AG04449 (cell line): ENCODE data around the gene TGFBRAP1.
"Not testable (repeated sequence)": the region's sequence is repeated elsewhere in the genome, so short reads cannot be mapped to it uniquely, and the experiment has no call there.

Experiments
- CTCF ChIA-PET: fragments of 350-600 bp; formaldehyde crosslinking; extraction: SDS; loops from one replicate; lab custom pipeline; 2021; ENCODE audit warnings: antibody characterized with exemption; lab: Yijun Ruan, JAX
- POLR2A ChIA-PET: fragments of 400-600, 350-600 bp; formaldehyde crosslinking; extraction: SDS; loops from one replicate; lab custom pipeline; 2020; ENCODE audit warnings: antibody characterized with exemption, inconsistent platforms; lab: Yijun Ruan, JAX
- DNase-seq: peaks from one replicate; pipeline ENCODE4 v3.0.0-alpha.2; 2010; ENCODE audit warnings: low read depth, low spot score
- H3K4me3 ChIP-seq: 2 replicates; pipeline ENCODE4 v1.5.1; 2011; ENCODE audit warnings: low read depth, mild to moderate bottlenecking, control low read depth, low read length
- TF ChIP-seq, protein P1 (sequence below): IDR thresholded peaks from one replicate; pipeline ENCODE4 v1.5.1; 2011; ENCODE audit warnings: mild to moderate bottlenecking, moderate library complexity, low read length, control low read depth, inconsistent platforms; ENCODE audit not compliant: insufficient read depth; ENCODE audit errors: missing control alignments

TGFBRAP1 gene

GRCh38 chr2:105330681-105331375 lies 1.3 kb upstream of the TGFBRAP1 start:
- TF ChIP-seq, protein P1, sequence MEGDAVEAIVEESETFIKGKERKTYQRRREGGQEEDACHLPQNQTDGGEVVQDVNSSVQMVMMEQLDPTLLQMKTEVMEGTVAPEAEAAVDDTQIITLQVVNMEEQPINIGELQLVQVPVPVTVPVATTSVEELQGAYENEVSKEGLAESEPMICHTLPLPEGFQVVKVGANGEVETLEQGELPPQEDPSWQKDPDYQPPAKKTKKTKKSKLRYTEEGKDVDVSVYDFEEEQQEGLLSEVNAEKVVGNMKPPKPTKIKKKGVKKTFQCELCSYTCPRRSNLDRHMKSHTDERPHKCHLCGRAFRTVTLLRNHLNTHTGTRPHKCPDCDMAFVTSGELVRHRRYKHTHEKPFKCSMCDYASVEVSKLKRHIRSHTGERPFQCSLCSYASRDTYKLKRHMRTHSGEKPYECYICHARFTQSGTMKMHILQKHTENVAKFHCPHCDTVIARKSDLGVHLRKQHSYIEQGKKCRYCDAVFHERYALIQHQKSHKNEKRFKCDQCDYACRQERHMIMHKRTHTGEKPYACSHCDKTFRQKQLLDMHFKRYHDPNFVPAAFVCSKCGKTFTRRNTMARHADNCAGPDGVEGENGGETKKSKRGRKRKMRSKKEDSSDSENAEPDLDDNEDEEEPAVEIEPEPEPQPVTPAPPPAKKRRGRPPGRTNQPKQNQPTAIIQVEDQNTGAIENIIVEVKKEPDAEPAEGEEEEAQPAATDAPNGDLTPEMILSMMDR: no peak
- ChIA-PET POLR2A (interaction anchor here (1.0 kb wide), 1 partner anchor 73 kb away, joined by 3 read pairs; no protein-coding TSS in a partner anchor), CTCF (interaction anchor here (0.5 to 3.0 kb wide), 9 partner anchors 9 to 216 kb away, joined by 3 to 20 read pairs (median 4); no protein-coding TSS in a partner anchor)
- no peak overlapping the region for H3K4me3 ChIP-seq
- no peak for DNase-seq

- TF ChIP-seq, protein P1: no peak
- H3K4me3 ChIP-seq: peak overlapping the region; percentile 71
- ChIA-PET CTCF (interaction anchor here (1.0 to 3.0 kb wide), 5 partner anchors 9 to 218 kb away, joined by 3 to 20 read pairs (median 5); no protein-coding TSS in a partner anchor), POLR2A (interaction anchor here (1.8 kb wide), 1 partner anchor 8 kb away, joined by 6 read pairs; the partner anchor contains the start of gene C2orf49)
- no peak for DNase-seq
These were observed 359 bp downstream of the TGFBRAP1 start for GRCh38 chr2:105329197-105329554.

DNA sequence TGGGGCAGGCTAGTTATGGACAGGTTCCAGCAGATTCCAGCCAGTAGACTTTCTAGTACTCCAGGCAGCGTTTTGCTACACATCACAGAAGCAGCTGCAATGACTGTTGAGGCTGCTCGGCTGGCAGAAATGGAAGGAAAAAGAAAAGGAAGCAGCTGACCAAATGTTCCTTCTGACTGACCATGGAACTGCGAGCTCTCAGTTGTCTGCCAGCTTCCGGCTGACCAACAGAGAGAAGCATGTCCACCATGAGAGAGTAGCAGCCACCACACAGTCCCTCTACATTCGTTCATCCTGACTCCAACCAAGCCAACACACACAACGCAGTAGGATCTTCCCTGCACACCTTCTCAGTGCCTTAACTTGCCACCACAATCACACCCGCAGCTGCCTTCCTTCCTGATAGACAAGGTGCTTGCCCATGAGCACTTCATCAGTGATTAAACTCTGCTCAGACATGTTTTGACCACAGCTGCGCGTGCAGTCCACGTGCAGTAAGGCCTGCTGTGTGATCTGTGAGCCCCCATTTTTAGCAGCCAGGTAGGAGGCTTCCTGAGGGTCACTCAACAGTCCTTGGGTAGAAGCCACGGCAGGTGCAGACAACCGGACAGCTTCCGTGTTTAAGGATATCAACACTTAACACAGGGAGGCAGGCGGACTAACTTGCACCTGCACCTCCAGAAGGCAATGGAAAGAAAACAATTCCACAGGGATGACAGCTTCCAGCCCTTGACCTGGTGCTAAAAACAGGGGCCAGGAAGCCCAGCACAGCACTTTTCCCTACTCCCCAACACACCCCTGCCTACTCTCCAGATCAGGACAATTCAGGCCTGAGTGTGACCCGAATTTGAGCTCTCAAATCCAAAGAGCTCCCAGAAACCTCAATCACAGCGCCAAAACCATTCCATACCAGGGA lies 996 bp downstream of the TGFBRAP1 start:
- H3K4me3 ChIP-seq: peak overlapping the region; percentile 71
- ChIA-PET CTCF (interaction anchor here (1.0 to 3.0 kb wide), 7 partner anchors 8 to 219 kb away, joined by 3 to 20 read pairs (median 5); no protein-coding TSS in a partner anchor), POLR2A (interaction anchor here (1.8 kb wide), 1 partner anchor 9 kb away, joined by 6 read pairs; the partner anchor contains the start of gene C2orf49)
- TF ChIP-seq, protein P1: no peak
- no peak for DNase-seq

DNA sequence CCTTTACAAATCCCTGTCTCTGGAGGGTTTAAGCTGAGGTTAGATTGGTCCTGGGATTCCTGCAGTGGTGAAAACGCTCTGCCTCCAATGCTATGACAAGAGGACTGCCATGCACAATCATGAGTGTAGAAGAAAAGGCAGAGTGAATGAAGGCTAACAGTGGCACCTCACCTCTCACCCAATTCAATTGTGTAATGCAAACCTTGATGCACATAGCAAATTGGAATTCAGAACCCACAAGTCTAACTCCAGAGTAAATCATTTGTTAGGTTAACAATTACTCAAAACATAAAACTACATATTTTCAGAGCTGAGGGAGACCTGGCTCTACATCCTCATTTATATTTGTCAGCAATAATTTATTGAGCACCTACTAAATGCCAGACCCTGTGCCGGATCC lies 1.8 kb downstream of the TGFBRAP1 start:
- no peak for DNase-seq
- CTCF ChIA-PET: interaction anchor here (1.0 to 2.0 kb wide), 3 partner anchors 11 to 33 kb away, joined by 4 to 7 read pairs (median 5); no protein-coding TSS in a partner anchor
- H3K4me3 ChIP-seq: no peak overlapping the region
- TF ChIP-seq, protein P1: no peak
- POLR2A ChIA-PET: interaction anchor here (1.8 kb wide), 1 partner anchor 10 kb away, joined by 6 read pairs; the partner anchor contains the start of gene C2orf49

DNA sequence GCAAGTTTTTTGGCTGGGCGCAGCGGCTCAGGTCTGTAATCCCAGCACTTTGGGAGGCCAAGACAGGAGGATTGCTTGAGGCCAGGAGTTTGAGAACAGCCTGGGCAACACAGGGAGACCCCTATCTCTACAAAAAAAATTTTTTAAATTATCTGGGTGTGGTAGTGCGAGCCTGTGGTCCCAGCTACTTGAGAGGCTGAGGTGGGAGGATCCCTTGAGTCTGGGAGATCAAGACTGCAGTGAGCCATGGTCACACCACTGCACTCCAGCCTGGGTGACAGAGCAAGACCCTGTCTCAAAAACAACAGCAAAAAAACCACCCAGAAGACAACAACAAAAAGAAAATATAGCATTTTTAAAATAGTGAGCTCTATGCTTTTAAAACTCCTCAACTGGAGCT lies 2.3 kb downstream of the TGFBRAP1 start:
- H3K4me3 ChIP-seq, DNase-seq, POLR2A ChIA-PET: not testable (repeated sequence)
- CTCF ChIA-PET: interaction anchor here (2.0 kb wide), 1 partner anchor 33 kb away, joined by 7 read pairs; no protein-coding TSS in a partner anchor

DNA sequence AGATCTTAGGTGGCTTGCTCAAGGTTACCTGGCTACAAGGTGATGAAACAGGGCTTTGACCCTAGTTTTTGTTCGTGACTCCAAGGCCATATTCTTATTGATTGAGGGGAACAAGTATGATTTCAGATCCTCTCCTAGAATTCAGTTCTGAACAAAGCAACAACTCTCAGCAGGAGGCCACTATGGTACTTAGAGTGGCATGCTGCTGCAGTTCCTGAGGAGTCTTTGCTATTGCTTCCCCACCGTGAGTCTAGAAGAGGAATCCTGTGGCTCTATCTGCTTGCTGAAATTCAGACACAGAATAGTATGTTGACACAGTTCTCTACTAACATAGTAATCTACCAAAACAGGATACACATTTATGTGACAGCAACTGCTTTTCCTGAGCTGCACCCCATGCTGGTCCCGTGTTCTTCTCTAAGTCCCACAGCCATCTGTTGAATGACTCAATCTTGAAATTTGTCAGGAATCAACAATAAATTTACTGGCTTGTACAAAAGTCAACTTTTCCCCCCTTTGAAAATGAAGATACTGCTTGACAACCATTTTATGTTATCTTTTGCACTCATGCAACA lies 4.1 kb downstream of the TGFBRAP1 start:
- peak; percentile 28 for DNase-seq
- CTCF ChIA-PET: no interaction called here
- no peak overlapping the region for H3K4me3 ChIP-seq
- TF ChIP-seq, protein P1: no peak
- POLR2A ChIA-PET: interaction anchor here (0.6 kb wide), 1 partner anchor 71 kb away, joined by 3 read pairs; no protein-coding TSS in a partner anchor
